Smooth muscle cell (in vitro differentiated cells): ENCODE measurements around the gene UQCRC2. TPM values are rescaled to one million over a fixed set of nuclear protein-coding genes. Genes with fewer than 3 reads are reported as not detected.

ENCODE experiments used
- DNase-seq: peaks from one replicate; lab custom pipeline; 2025; ENCODE audit not compliant: unreplicated experiment; lab: John Stamatoyannopoulos, UW
- H2AFZ ChIP-seq: fragments of 200-600 bp; sonication (generic); 2 replicates; pipeline ENCODE4 v1.6.0; 2016; ENCODE audit warnings: antibody characterized with exemption, low read depth, mild to moderate bottlenecking
- H3F3A ChIP-seq: fragments of 200-600 bp; sonication (generic); 2 replicates; pipeline ENCODE4 v1.6.0; 2017; ENCODE audit warnings: antibody characterized with exemption, low read depth
- H3K27ac ChIP-seq: fragments of 200-600 bp; sonication (generic); 2 replicates; pipeline ENCODE4 v1.5.1; 2016; ENCODE audit warnings: low read depth, mild to moderate bottlenecking
- H3K27me3 ChIP-seq: fragments of 200-600 bp; sonication (generic); 2 replicates; pipeline ENCODE4 v1.6.1; 2016; ENCODE audit warnings: low read depth, mild to moderate bottlenecking
- H3K36me3 ChIP-seq: fragments of 200-600 bp; sonication (generic); 2 replicates; pipeline ENCODE4 v1.5.1; 2016; ENCODE audit warnings: low read depth
- H3K4me1 ChIP-seq: fragments of 200-600 bp; sonication (generic); 2 replicates; pipeline ENCODE4 v1.5.1; 2016; ENCODE audit warnings: low read depth
- H3K4me2 ChIP-seq: fragments of 200-600 bp; sonication (generic); 2 replicates; pipeline ENCODE4 v1.6.0; 2016; ENCODE audit warnings: mild to moderate bottlenecking
- H3K4me3 ChIP-seq: fragments of 200-600 bp; sonication (generic); 2 replicates; pipeline ENCODE4 v1.5.1; 2016; ENCODE audit warnings: mild to moderate bottlenecking
- H3K79me2 ChIP-seq: fragments of 200-600 bp; sonication (generic); 2 replicates; pipeline ENCODE4 v1.6.0; 2016; ENCODE audit warnings: low read depth, mild to moderate bottlenecking
- H3K9ac ChIP-seq: fragments of 200-600 bp; sonication (generic); 2 replicates; pipeline ENCODE4 v1.6.0; 2016; ENCODE audit warnings: low read depth
- H3K9me3 ChIP-seq: fragments of 200-600 bp; sonication (generic); replicated peaks from 2 replicates; pipeline ENCODE4 v1.5.1; 2016; ENCODE audit warnings: low read depth
- H4K20me1 ChIP-seq: fragments of 200-600 bp; sonication (generic); 2 replicates; pipeline ENCODE4 v1.6.0; 2016; ENCODE audit warnings: low read depth
- WGBS: methylation state at CpG from one replicate; pipeline ENCODE4 v1.1.7; 2016; ENCODE audit warnings: low lambda C conversion rate; 5-methylcytosine and 5-hydroxymethylcytosine counted together
- polyA plus RNA-seq: library from polyadenylated mRNA; unstranded; fragments of >200 nt; fragmentation: Nextera tagmentation; extraction: Ambion mirVana; gene quantifications from 2 replicates; pipeline ENCODE4 v1.2.1, GENCODE V29; 2016
- total RNA-seq: library from RNA; depleted of rRNA; stranded (reverse); fragments of >200 nt; gene quantifications from 2 replicates; pipeline ENCODE4 v1.2.3, GENCODE V29; 2014
- TF ChIP-seq, protein P1 (sequence below): fragments of 200-600 bp; sonication (generic); IDR thresholded peaks from 2 replicates; pipeline ENCODE4 v1.5.1; 2017; ENCODE audit warnings: borderline replicate concordance, mild to moderate bottlenecking, antibody characterized with exemption; ENCODE audit not compliant: insufficient read depth, poor library complexity, severe bottlenecking

The UQCRC2 gene
- total and polyA plus RNA-seq, 2 experiments from 2014 or later = 103 to 115 TPM

DNA sequence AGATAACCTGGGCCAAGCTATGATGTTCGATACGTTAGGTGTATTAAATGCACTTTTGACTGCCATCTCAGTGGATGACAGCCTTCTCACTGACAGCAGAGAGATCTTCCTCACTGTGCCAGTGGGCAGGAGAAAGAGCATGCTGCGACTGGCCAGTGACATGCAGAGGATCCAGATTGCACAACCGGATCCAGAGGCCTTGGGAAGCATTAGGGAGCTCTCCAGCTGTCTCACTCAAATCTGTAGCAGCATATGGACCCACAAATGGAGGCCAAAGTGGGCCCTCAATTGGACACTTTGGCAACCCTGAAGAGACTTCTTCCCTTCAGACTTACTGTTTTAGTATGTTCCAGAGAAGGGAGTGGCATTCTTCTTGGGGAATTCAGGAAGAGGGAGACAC lies 26.9 kb downstream of the UQCRC2 start:
- Histone ChIP-seq H3K4me2 (no peak overlapping the region), H3K9me3 (no peaks in the 10 kb centered on the region), H2AFZ (no peak overlapping the region), H3K9ac (no peak overlapping the region), H3K79me2 (no peaks in the 10 kb centered on the region), H3F3A (peaks cover 8% of the 10 kb centered on the region), H3K27ac (no peak overlapping the region), H4K20me1 (peaks cover 8% of the 10 kb centered on the region), H3K27me3 (no peaks in the 10 kb centered on the region), H3K4me3 (no peak overlapping the region), H3K36me3 (peaks cover 75% of the 10 kb centered on the region), H3K4me1 (no peaks in the 10 kb centered on the region)
- no peak for DNase-seq
- WGBS = 98% methylated on average over 4 of the region's 4 CpGs
- TF ChIP-seq, protein P1, sequence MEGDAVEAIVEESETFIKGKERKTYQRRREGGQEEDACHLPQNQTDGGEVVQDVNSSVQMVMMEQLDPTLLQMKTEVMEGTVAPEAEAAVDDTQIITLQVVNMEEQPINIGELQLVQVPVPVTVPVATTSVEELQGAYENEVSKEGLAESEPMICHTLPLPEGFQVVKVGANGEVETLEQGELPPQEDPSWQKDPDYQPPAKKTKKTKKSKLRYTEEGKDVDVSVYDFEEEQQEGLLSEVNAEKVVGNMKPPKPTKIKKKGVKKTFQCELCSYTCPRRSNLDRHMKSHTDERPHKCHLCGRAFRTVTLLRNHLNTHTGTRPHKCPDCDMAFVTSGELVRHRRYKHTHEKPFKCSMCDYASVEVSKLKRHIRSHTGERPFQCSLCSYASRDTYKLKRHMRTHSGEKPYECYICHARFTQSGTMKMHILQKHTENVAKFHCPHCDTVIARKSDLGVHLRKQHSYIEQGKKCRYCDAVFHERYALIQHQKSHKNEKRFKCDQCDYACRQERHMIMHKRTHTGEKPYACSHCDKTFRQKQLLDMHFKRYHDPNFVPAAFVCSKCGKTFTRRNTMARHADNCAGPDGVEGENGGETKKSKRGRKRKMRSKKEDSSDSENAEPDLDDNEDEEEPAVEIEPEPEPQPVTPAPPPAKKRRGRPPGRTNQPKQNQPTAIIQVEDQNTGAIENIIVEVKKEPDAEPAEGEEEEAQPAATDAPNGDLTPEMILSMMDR = no peak

DNA sequence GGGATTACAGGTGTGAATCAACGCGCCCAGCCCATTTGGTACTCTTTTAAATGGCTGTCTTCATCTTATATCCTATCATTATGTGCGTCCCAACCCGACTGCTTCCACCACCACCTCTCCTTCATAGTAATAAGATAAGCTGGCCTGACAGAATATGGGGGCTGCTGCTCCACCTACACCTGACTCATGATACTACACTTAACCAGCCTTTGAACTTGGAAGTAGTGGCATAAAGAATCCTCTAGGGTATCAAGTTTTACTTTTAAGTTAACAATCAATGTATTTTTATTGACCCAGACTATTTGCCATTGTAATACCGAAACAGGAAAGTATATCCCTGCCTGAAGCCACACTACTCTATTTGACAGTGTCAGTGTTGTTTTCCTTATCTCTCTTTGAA lies 28.9 kb downstream of the UQCRC2 start:
- H3K9me3 ChIP-seq = no peaks in the 10 kb centered on the region
- H3K27ac ChIP-seq = no peak overlapping the region
- peaks cover 4% of the 10 kb centered on the region for H4K20me1 ChIP-seq
- no peak overlapping the region for H2AFZ ChIP-seq
- no peak overlapping the region for H3K9ac ChIP-seq
- no peak overlapping the region for H3K4me2 ChIP-seq
- WGBS = 97% methylated on average over 5 of the region's 5 CpGs
- no peaks in the 10 kb centered on the region for H3K79me2 ChIP-seq
- DNase-seq = no peak
- peaks cover 62% of the 10 kb centered on the region for H3K36me3 ChIP-seq
- peaks cover 16% of the 10 kb centered on the region for H3F3A ChIP-seq
- no peaks in the 10 kb centered on the region for H3K4me1 ChIP-seq
- H3K27me3 ChIP-seq = no peaks in the 10 kb centered on the region
- H3K4me3 ChIP-seq = no peak overlapping the region
- TF ChIP-seq, protein P1 = no peak

- Histone ChIP-seq H4K20me1 (peaks cover 4% of the 10 kb centered on the region), H3K27me3 (no peaks in the 10 kb centered on the region), H3K4me2 (no peak overlapping the region), H3F3A (peaks cover 16% of the 10 kb centered on the region), H3K79me2 (no peaks in the 10 kb centered on the region), H3K9me3 (no peaks in the 10 kb centered on the region), H3K9ac (no peak overlapping the region), H3K36me3 (peaks cover 43% of the 10 kb centered on the region), H3K4me3 (no peak overlapping the region), H3K4me1 (no peaks in the 10 kb centered on the region), H3K27ac (no peak overlapping the region), H2AFZ (no peak overlapping the region)
- TF ChIP-seq, protein P1 = no peak
- WGBS = 95% methylated on average over 3 of the region's 3 CpGs
- no peak for DNase-seq
These were observed 30.9 kb downstream of the UQCRC2 start for GRCh38 chr16:21984062-21984461.

DNA sequence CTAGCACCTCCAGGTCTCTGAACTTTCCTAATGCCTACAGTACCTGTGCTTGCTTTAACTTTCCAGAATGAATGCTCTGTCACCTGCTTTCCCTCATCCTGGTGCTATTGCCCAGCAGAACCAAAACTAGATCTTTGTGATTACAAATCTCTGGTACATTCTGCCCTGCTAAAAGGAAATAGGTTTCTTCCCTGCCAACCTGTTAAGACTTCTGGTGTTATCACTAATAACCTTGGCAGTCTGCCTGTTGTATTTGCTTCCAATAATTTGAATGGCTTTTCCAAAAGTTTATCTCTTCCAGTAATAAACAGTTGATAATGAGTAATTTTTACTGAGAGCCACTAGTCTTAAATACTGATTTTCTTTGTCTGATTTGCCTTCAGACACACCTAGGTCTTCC lies 32.4 kb downstream of the UQCRC2 start:
- DNase-seq = no peak

More for the DNA sequence above, 32.4 kb downstream of the UQCRC2 start:
- Histone ChIP-seq H3F3A (peaks cover 16% of the 10 kb centered on the region), H2AFZ (no peak overlapping the region), H3K9ac (no peak overlapping the region), H3K36me3 (peaks cover 30% of the 10 kb centered on the region), H3K27me3 (no peaks in the 10 kb centered on the region), H3K79me2 (no peaks in the 10 kb centered on the region), H3K4me2 (no peak overlapping the region), H3K4me3 (no peak overlapping the region), H3K9me3 (no peaks in the 10 kb centered on the region), H3K4me1 (no peaks in the 10 kb centered on the region), H3K27ac (no peak overlapping the region), H4K20me1 (peaks cover 4% of the 10 kb centered on the region)
- TF ChIP-seq, protein P1 = no peak
